GM23338 (cell line): ENCODE data around the gene OR10K1. TPM values are rescaled to one million over a fixed set of nuclear protein-coding genes. Genes with fewer than 3 reads are reported as not detected.
A peak's percentile ranks its signal among the peaks of the same experiment; 100 is the strongest.

Experiments
- ATAC-seq: fragments of 200-7000 bp; cut with Tn5 transposase; 3 replicates; pipeline ENCODE4 v1.9.1; 2020
- DNase-seq: peaks from one replicate; pipeline ENCODE4 v3.0.0-alpha.2; 2015; ENCODE audit warnings: low spot score
- H2AFZ ChIP-seq: fragments of 200-600 bp; sonication (generic); 2 replicates; pipeline ENCODE4 v1.8.0; 2016; ENCODE audit warnings: antibody characterized with exemption, mild to moderate bottlenecking, moderate library complexity
- H3F3A ChIP-seq: fragments of 200-600 bp; sonication (generic); replicated peaks from 2 replicates; pipeline ENCODE4 v1.8.0; 2017; ENCODE audit warnings: antibody characterized with exemption, mixed run types, low read depth
- H3K27ac ChIP-seq: fragments of 200-600 bp; sonication (generic); 2 replicates; pipeline ENCODE4 v1.6.1; 2016; ENCODE audit warnings: low read depth
- H3K27me3 ChIP-seq: fragments of 200-600 bp; sonication (generic); 2 replicates; pipeline ENCODE4 v1.8.0; 2016; ENCODE audit warnings: mild to moderate bottlenecking, mixed run types, moderate library complexity; ENCODE audit not compliant: insufficient read depth
- H3K36me3 ChIP-seq: fragments of 200-600 bp; sonication (generic); 2 replicates; pipeline ENCODE4 v1.8.0; 2016; ENCODE audit warnings: mild to moderate bottlenecking; ENCODE audit not compliant: insufficient read depth
- H3K4me1 ChIP-seq: fragments of 200-600 bp; sonication (generic); 2 replicates; pipeline ENCODE4 v1.8.0; 2016; ENCODE audit warnings: mild to moderate bottlenecking, moderate library complexity; ENCODE audit not compliant: insufficient read depth
- H3K4me2 ChIP-seq: fragments of 200-600 bp; sonication (generic); 2 replicates; pipeline ENCODE4 v1.7.1; 2017; ENCODE audit warnings: mixed run types
- H3K4me3 ChIP-seq: fragments of 200-600 bp; sonication (generic); 2 replicates; pipeline ENCODE4 v1.6.1; 2016; ENCODE audit warnings: mixed run types
- H3K79me2 ChIP-seq: fragments of 200-600 bp; sonication (generic); replicated peaks from 2 replicates; pipeline ENCODE4 v1.8.0; 2017; ENCODE audit warnings: mild to moderate bottlenecking; ENCODE audit not compliant: insufficient read depth
- H3K9me2 ChIP-seq: fragments of 200-600 bp; sonication (generic); 2 replicates; pipeline ENCODE4 v1.8.0; 2017; ENCODE audit not compliant: insufficient read depth
- H4K20me1 ChIP-seq: fragments of 200-600 bp; sonication (generic); replicated peaks from 2 replicates; pipeline ENCODE4 v1.8.0; 2017; ENCODE audit warnings: mild to moderate bottlenecking; ENCODE audit not compliant: insufficient read depth
- H3K27ac Mint-ChIP-seq: 2 replicates; pipeline ENCODE4 v1.8.0; 2020; ENCODE audit warnings: inconsistent platforms, mild to moderate bottlenecking, moderate library complexity, mixed read lengths
- H3K27me3 Mint-ChIP-seq: 3 replicates; pipeline ENCODE4 v1.8.0; 2022; ENCODE audit warnings: low read depth, mild to moderate bottlenecking, moderate library complexity, mixed read lengths, inconsistent platforms; ENCODE audit not compliant: insufficient read depth, poor library complexity
- H3K36me3 Mint-ChIP-seq: 3 replicates; pipeline ENCODE4 v1.8.0; 2021; ENCODE audit warnings: low read depth, mild to moderate bottlenecking, inconsistent platforms, moderate library complexity, mixed read lengths
- H3K4me1 Mint-ChIP-seq: 3 replicates; pipeline ENCODE4 v1.8.0; 2020; ENCODE audit warnings: mild to moderate bottlenecking, inconsistent platforms, mixed read lengths
- H3K4me3 Mint-ChIP-seq: 3 replicates; pipeline ENCODE4 v1.8.0; 2021; ENCODE audit warnings: moderate library complexity, mild to moderate bottlenecking, inconsistent platforms, mixed read lengths
- H3K9me3 Mint-ChIP-seq: 3 replicates; pipeline ENCODE4 v1.8.0; 2020; ENCODE audit warnings: moderate library complexity, mild to moderate bottlenecking, inconsistent platforms, mixed read lengths
- CREB1 ChIP-seq: fragments of 250-450 bp; sonication (Bioruptor Pico); IDR thresholded peaks from 2 replicates; pipeline ENCODE4 v1.5.0; 2020; ENCODE audit warnings: low read depth, mild to moderate bottlenecking, moderate library complexity
- CTCF ChIP-seq, 2 experiments: fragments of 200-600 bp in 1 of 2; sonication (generic) in 1 of 2; conservative IDR thresholded peaks; 2 replicates each; pipeline versions ENCODE4 v1.5.1 to v1.6.1; 2016 to 2017; ENCODE audit warnings: antibody characterized with exemption in 2 of 2, low read depth in 2 of 2, mild to moderate bottlenecking in 2 of 2, moderate library complexity in 1 of 2
- ETS1 ChIP-seq: IDR thresholded peaks from 2 replicates; pipeline ENCODE4 v1.6.1; 2016; ENCODE audit warnings: antibody characterized with exemption
- EZH2 ChIP-seq: fragments of 200-600 bp; sonication (generic); IDR thresholded peaks from one replicate; pipeline ENCODE4 v1.8.0; 2017; ENCODE audit warnings: antibody characterized with exemption, mild to moderate bottlenecking, low read depth; ENCODE audit not compliant: unreplicated experiment
- EZH2phosphoT487 ChIP-seq: fragments of 200-600 bp; sonication (generic); IDR thresholded peaks from one replicate; pipeline ENCODE4 v1.8.1; 2018; ENCODE audit warnings: antibody characterized with exemption; ENCODE audit not compliant: unreplicated experiment
- JUNB ChIP-seq: IDR thresholded peaks from one replicate; pipeline ENCODE4 v1.6.1; 2016; ENCODE audit warnings: antibody characterized with exemption; ENCODE audit not compliant: unreplicated experiment
- NANOG ChIP-seq: IDR thresholded peaks from 2 replicates; pipeline ENCODE4 v1.6.1; 2016; ENCODE audit warnings: antibody characterized with exemption, borderline replicate concordance
- POLR2AphosphoS5 ChIP-seq: IDR thresholded peaks from 2 replicates; pipeline ENCODE4 v1.6.1; 2016; ENCODE audit warnings: antibody characterized with exemption, low read depth
- STAT1 ChIP-seq: IDR thresholded peaks from one replicate; pipeline ENCODE4 v1.6.1; 2016; ENCODE audit warnings: antibody characterized with exemption; ENCODE audit not compliant: unreplicated experiment
- ZNF331 ChIP-seq: fragments of 250-450 bp; sonication (Bioruptor Pico); IDR thresholded peaks from 2 replicates; pipeline ENCODE4 v1.5.0; 2020; ENCODE audit warnings: low read depth, mild to moderate bottlenecking, moderate library complexity
- ZNF462 ChIP-seq: fragments of 250-450 bp; sonication (Bioruptor Pico); IDR thresholded peaks from 2 replicates; pipeline ENCODE4 v1.5.0; 2020; ENCODE audit warnings: mild to moderate bottlenecking, moderate library complexity
- polyA plus RNA-seq: library from polyadenylated mRNA; unstranded; fragments of >200 nt; fragmentation: Nextera tagmentation; extraction: Ambion mirVana; gene quantifications from 2 replicates; pipeline ENCODE4 v1.2.1, GENCODE V29; 2016
- total RNA-seq: library from RNA; depleted of rRNA; stranded (reverse); fragments of >200 nt; shearing (Covaris generic); gene quantifications from 2 replicates; pipeline ENCODE4 v1.2.3, GENCODE V29; 2014
- TF ChIP-seq, protein P1 (sequence below): IDR thresholded peaks from one replicate; pipeline ENCODE4 v1.6.1; 2018; ENCODE audit warnings: antibody characterized with exemption; ENCODE audit not compliant: unreplicated experiment

OR10K1 gene
- total and polyA plus RNA-seq, 2 experiments from 2014 or later, result not detected

DNA sequence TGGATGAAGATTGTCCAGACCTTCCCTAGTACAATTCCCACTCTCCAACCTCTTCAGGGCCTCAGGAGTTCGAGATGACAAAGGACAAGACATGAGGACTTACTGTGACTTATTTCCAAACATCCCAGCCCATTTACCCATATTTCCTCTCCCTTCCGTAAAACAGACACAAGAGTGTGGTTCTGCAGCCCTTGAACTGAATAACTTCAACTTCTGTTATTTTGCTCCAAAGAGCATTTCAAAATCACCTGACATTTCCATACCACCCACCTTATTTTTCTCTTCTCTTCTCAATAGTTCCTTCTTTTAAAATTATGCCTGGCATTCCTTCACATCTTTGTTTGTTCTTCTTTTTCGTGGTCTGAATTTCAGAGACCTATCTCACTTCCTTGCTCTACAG, 26.9 kb upstream of the OR10K1 start:
- Mint-ChIP-seq H3K4me1 (no peaks in the 10 kb centered on the region), H3K27me3 (no peaks in the 10 kb centered on the region), H3K9me3 (peaks cover 14% of the 10 kb centered on the region; the same call in 2 of the 3 replicates), H3K4me3 (no peak overlapping the region), H3K27ac (no peak overlapping the region), H3K36me3 (no peaks in the 10 kb centered on the region; the same call in 2 of the 3 replicates)
- Histone ChIP-seq H3K9me2 (0 out of 2 replicates have a peak, but pooled peaks cover 5% of the 10 kb centered on the region), H3F3A (no peaks in the 10 kb centered on the region), H4K20me1 (no peaks in the 10 kb centered on the region), H3K79me2 (no peaks in the 10 kb centered on the region), H3K27ac (no peak overlapping the region), H3K27me3 (no peaks in the 10 kb centered on the region), H3K36me3 (no peaks in the 10 kb centered on the region), H2AFZ (peak overlapping the region; percentile 82; the same call in 1 of the 2 replicates), H3K4me1 (no peaks in the 10 kb centered on the region), H3K4me2 (no peak overlapping the region), H3K4me3 (no peak overlapping the region)
- DNase-seq, result no peak
- TF ChIP-seq ETS1 (no peak), ZNF331 (CRISPR knock-in tag) (no peak), CTCF (conservative IDR thresholded peaks at IDR 0.05; ENCODE audit: low read depth in 2 of 2) (no peak), EZH2 (no peak), CREB1 (no peak), STAT1 (no peak), JUNB (no peak), NANOG (no peak), ZNF462 (CRISPR knock-in tag) (no peak), EZH2phosphoT487 (no peak), POLR2AphosphoS5 (no peak)
- TF ChIP-seq, protein P1, sequence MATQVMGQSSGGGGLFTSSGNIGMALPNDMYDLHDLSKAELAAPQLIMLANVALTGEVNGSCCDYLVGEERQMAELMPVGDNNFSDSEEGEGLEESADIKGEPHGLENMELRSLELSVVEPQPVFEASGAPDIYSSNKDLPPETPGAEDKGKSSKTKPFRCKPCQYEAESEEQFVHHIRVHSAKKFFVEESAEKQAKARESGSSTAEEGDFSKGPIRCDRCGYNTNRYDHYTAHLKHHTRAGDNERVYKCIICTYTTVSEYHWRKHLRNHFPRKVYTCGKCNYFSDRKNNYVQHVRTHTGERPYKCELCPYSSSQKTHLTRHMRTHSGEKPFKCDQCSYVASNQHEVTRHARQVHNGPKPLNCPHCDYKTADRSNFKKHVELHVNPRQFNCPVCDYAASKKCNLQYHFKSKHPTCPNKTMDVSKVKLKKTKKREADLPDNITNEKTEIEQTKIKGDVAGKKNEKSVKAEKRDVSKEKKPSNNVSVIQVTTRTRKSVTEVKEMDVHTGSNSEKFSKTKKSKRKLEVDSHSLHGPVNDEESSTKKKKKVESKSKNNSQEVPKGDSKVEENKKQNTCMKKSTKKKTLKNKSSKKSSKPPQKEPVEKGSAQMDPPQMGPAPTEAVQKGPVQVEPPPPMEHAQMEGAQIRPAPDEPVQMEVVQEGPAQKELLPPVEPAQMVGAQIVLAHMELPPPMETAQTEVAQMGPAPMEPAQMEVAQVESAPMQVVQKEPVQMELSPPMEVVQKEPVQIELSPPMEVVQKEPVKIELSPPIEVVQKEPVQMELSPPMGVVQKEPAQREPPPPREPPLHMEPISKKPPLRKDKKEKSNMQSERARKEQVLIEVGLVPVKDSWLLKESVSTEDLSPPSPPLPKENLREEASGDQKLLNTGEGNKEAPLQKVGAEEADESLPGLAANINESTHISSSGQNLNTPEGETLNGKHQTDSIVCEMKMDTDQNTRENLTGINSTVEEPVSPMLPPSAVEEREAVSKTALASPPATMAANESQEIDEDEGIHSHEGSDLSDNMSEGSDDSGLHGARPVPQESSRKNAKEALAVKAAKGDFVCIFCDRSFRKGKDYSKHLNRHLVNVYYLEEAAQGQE, result no peak
- ATAC-seq, result no peak
